IPS-NIHi11 (cell line): ENCODE measurements around the gene KDM3B.
"Not testable (repeated sequence)": the region's sequence is repeated elsewhere in the genome, so short reads cannot be mapped to it uniquely, and the experiment has no call there.

Experiments used
- DNase-seq: peaks from one replicate; pipeline ENCODE4 v3.0.0; 2012; ENCODE audit warnings: mixed read lengths, low spot score

Gene KDM3B

GRCh38 chr5:138466900-138467710 is 114.6 kb downstream of the KDM3B start:
- DNase-seq: no peak

- no peak for DNase-seq
Observed at GRCh38 chr5:138467711-138468132, 115.2 kb downstream of the KDM3B start.

GRCh38 chr5:138468133-138468965 is 115.9 kb downstream of the KDM3B start:
- DNase-seq: no peak

- no peak for DNase-seq
Observed at GRCh38 chr5:138468966-138469539, 116.6 kb downstream of the KDM3B start.

- no peak for DNase-seq
Observed at GRCh38 chr5:138469540-138470321, 117.2 kb downstream of the KDM3B start.

GRCh38 chr5:138470322-138471051 is 118.0 kb downstream of the KDM3B start:
- no peak for DNase-seq

- no peak for DNase-seq
Observed at GRCh38 chr5:138471052-138471361, 118.5 kb downstream of the KDM3B start.

- DNase-seq: no peak
Observed at GRCh38 chr5:138472353-138472752, 119.9 kb downstream of the KDM3B start.

GRCh38 chr5:138473151-138473550 is 120.7 kb downstream of the KDM3B start:
- not testable (repeated sequence) for DNase-seq

- no peak for DNase-seq
Observed at GRCh38 chr5:138476918-138477317, 124.4 kb downstream of the KDM3B start.

- DNase-seq: no peak
Observed at GRCh38 chr5:138482638-138483037, 130.2 kb downstream of the KDM3B start.
